Tibial artery (tissue), 4 donors: ENCODE data around the gene CFAP69.

Experiments used
- DNase-seq, 2 donors: peaks; one replicate each; pipeline ENCODE4 v3.0.0-alpha.2; 2019
- H3K27ac ChIP-seq, 2 donors: fragments of 200-600 bp; sonication (generic) in 1 of 2; 1 replicate in 1 of 2; 2 replicates in 1 of 2; pipeline ENCODE4 v1.5.1; 2018 to 2019; ENCODE audit warnings: mild to moderate bottlenecking in 1 of 2
- H3K27me3 ChIP-seq, 2 donors: fragments of 200-600 bp; sonication (generic) in 1 of 2; one replicate each; pipeline versions ENCODE4 v1.5.1 to v1.6.0; 2016 to 2019
- H3K36me3 ChIP-seq, 3 donors: fragments of 200-600 bp; sonication (generic) in 2 of 3; one replicate each; pipeline ENCODE4 v1.5.1; 2016 to 2019; ENCODE audit warnings: mild to moderate bottlenecking in 2 of 3
- H3K4me1 ChIP-seq, 4 donors: fragments of 200-600 bp; sonication (generic) in 2 of 4; 1 replicate in 3 of 4; 2 replicates in 1 of 4; pipeline ENCODE4 v1.5.1; 2016 to 2019
- H3K4me3 ChIP-seq, 2 donors: fragments of 200-600 bp; sonication (generic) in 1 of 2; 1 replicate in 1 of 2; 2 replicates in 1 of 2; pipeline ENCODE4 v1.5.1; 2018 to 2019; ENCODE audit warnings: mild to moderate bottlenecking in 2 of 2
- H3K9me3 ChIP-seq, 3 donors: fragments of 200-600 bp; sonication (generic) in 1 of 3; one replicate each; pipeline ENCODE4 v1.5.1; 2016 to 2019
- CTCF ChIP-seq, 2 experiments: fragments of 200-600 bp in 1 of 2; fragments of 450-650 bp in 1 of 2; IDR thresholded peaks; one replicate each; pipeline ENCODE4 v1.5.1; 2017 to 2019; ENCODE audit warnings: antibody characterized with exemption in 2 of 2, mild to moderate bottlenecking in 1 of 2, moderate library complexity in 1 of 2
- intact Hi-C: fragments of 100-400 bp; cut with DNase I; formaldehyde crosslinking; loops from one replicate; pipeline ENCODE4 v1.15.0; 2023; ENCODE audit warnings: low total_unique reads

The CFAP69 gene

DNA sequence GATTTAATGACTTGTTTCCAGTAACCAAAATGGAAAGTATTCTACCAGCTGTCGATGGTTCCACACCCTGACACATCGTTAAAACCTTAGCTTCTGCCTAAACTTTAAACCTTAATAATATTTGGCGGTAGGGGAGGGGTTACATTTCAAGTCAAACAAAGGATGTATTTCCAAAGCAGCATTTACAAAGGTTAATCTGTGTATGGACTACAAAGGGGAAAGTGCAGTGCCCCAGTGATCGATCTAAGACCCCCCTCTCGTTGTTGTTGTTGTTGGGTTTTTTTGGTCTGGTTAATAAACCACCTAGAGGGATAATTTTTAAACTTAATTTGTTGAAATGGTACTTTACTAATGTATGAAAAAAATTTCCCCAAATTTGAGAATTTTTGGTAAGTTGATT, 34.5 kb upstream of the CFAP69 start:
- H3K27me3 ChIP-seq, result no peaks in the 10 kb centered on the region
- no peak overlapping the region for H3K4me3 ChIP-seq
- H3K36me3 ChIP-seq, result no peaks in the 10 kb centered on the region
- no peak for DNase-seq
- TF ChIP-seq CTCF (IDR thresholded peaks at IDR 0.05), result no peak
- intact Hi-C loops, result loop anchor here (10.0 kb wide), 1 partner anchor 56 kb away; the partner anchor contains the start of gene STEAP1
- peaks cover 0 to 26% (median 8%) of the 10 kb centered on the region in 4 donors for H3K4me1 ChIP-seq
- peak overlapping the region in 1 of 2 donors; percentile 84 for H3K27ac ChIP-seq
- no peaks in the 10 kb centered on the region for H3K9me3 ChIP-seq

DNA sequence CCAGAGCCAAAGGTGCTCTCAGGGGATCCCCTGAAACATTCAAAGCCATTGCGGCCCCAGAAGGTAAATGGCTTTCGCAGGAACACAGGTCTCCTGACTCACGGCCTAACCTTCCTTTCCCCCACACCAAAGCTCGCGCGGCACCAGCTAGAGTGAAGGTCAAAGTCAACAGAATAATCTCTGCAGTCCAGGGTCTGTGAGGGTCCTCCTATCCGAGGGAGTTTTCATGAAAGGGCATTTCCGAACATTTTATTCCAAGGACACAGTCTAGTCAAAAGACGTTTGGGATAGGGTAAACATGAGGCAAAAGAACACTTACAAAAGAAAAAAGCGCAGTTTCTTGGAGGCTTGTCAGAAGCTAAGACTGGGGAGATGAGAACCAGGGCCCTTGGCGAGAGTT, 34.0 kb upstream of the CFAP69 start:
- no peaks in the 10 kb centered on the region for H3K27me3 ChIP-seq
- H3K27ac ChIP-seq, result peak overlapping the region; percentile 83 to 84
- TF ChIP-seq CTCF (IDR thresholded peaks at IDR 0.05), result no peak
- no peak for DNase-seq
- intact Hi-C loops, result loop anchor here (10.0 kb wide), 1 partner anchor 56 kb away; the partner anchor contains the start of gene STEAP1
- H3K9me3 ChIP-seq, result no peaks in the 10 kb centered on the region
- H3K4me1 ChIP-seq, result peaks cover 0 to 26% (median 8%) of the 10 kb centered on the region in 4 donors
- peak overlapping the region; percentile 75 to 76 for H3K4me3 ChIP-seq
- no peaks in the 10 kb centered on the region for H3K36me3 ChIP-seq

GRCh38 chr7:90211391-90212148, 33.4 kb upstream of the CFAP69 start, which contains the start of gene STEAP2:
TSS of gene STEAP2 (plus strand) at chr7:90211740. CDS start at chr7:90225083, 13,343 bp downstream.
- H3K27ac ChIP-seq, result peak within 1 kb of the TSS; percentile 83 to 84
- no peaks in the 10 kb centered on the region for H3K36me3 ChIP-seq
- peak within 1 kb of the TSS; percentile 75 to 76 for H3K4me3 ChIP-seq
- no peaks in the 10 kb centered on the region for H3K9me3 ChIP-seq
- intact Hi-C loops, result loop anchor here (10.0 kb wide), 1 partner anchor 57 kb away; the partner anchor contains the start of gene STEAP1
- peak; percentile 61 to 70 for TF ChIP-seq CTCF (IDR thresholded peaks at IDR 0.05)
- H3K27me3 ChIP-seq, result no peaks in the 10 kb centered on the region
- H3K4me1 ChIP-seq, result peaks cover 0 to 26% (median 8%) of the 10 kb centered on the region in 4 donors
- DNase-seq, result peak; percentile 89 to 96

GRCh38 chr7:90212149-90212495, 32.9 kb upstream of the CFAP69 start:
- Histone ChIP-seq H3K27me3 (no peaks in the 10 kb centered on the region), H3K36me3 (no peaks in the 10 kb centered on the region), H3K27ac (peak overlapping the region; percentile 83 to 84), H3K9me3 (no peaks in the 10 kb centered on the region), H3K4me3 (peak overlapping the region; percentile 75 to 76), H3K4me1 (peaks cover 0 to 26% (median 8%) of the 10 kb centered on the region in 4 donors)
- intact Hi-C loops, result loop anchor here (10.0 kb wide), 1 partner anchor 57 kb away; the partner anchor contains the start of gene STEAP1
- TF ChIP-seq CTCF (IDR thresholded peaks at IDR 0.05), result no peak
- no peak for DNase-seq

DNA sequence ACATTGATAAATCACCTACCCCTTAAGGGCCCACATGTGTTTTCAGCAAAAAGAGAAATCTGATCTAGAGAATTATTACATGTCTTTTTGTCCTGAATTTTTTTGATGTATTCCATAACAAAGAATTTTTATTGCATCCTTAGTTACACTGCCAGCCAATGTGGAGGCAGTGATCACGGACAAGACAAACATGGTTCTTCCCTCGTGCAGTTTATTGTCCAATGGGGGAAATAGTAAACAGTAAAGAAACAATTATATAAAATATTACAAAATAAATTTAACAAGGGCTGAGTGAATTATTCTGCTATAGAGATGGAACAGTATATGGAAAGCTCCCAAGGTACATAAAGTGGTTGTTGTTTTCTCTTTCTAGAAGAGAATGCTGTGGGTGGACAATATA, 31.5 kb upstream of the CFAP69 start:
- intact Hi-C loops, result loop anchor here (10.0 kb wide), 1 partner anchor 59 kb away; the partner anchor contains the start of gene STEAP1
- peaks cover 0 to 26% (median 8%) of the 10 kb centered on the region in 4 donors for H3K4me1 ChIP-seq

More for the DNA sequence above, 31.5 kb upstream of the CFAP69 start:
- no peak overlapping the region for H3K4me3 ChIP-seq
- H3K27ac ChIP-seq, result no peak overlapping the region
- no peak for DNase-seq
- H3K36me3 ChIP-seq, result no peaks in the 10 kb centered on the region
- no peaks in the 10 kb centered on the region for H3K27me3 ChIP-seq
- no peaks in the 10 kb centered on the region for H3K9me3 ChIP-seq
- TF ChIP-seq CTCF (IDR thresholded peaks at IDR 0.05), result no peak
